HepG2 (cell line): Measurements from ENCODE around the gene CACNG1. TPM values are rescaled to one million over a fixed set of nuclear protein-coding genes. Genes with fewer than 3 reads are reported as not detected.

Experiments used
- ATAC-seq: fragments of 200-7000 bp; cut with Tn5 transposase; 3 replicates; pipeline ENCODE4 v1.9.1; 2020; ENCODE audit warnings: mild to moderate bottlenecking, moderate library complexity
- BruUV-seq: library from RNA; stranded (reverse); fragments of 400-500 nt; replicated peaks from 2 replicates; lab custom pipeline; 2021; lab: Mats Ljungman, UMichigan
- CTCF ChIA-PET: fragments of 300-600 bp; formaldehyde crosslinking; extraction: SDS; loops from one replicate; lab custom pipeline; 2021; ENCODE audit warnings: low total read pairs, inconsistent platforms, low intra/inter-chr PET ratio; lab: Yijun Ruan, JAX
- POLR2A ChIA-PET: fragments of 350-600 bp; sonication (Branson Sonifier 250); formaldehyde crosslinking; loops from one replicate; lab custom pipeline; 2020; ENCODE audit warnings: antibody characterized with exemption, inconsistent platforms; lab: Yijun Ruan, JAX
- DNase-seq: peaks from one replicate; pipeline ENCODE4 v3.0.0-alpha.2; 2015; ENCODE audit warnings: low spot score
- FAIRE-seq: peaks from 3 replicates; lab custom pipeline; 2011; peaks lifted over from hg19 to GRCh38; lab: Jason Lieb, UNC
- H2AFZ ChIP-seq: one replicate; pipeline ENCODE4 v1.6.1; 2011; ENCODE audit warnings: low read length, inconsistent platforms
- H3K27ac ChIP-seq: fragments of 300-600 bp; 3 replicates; pipeline ENCODE4 v1.8.0; 2011; ENCODE audit warnings: mixed run types, mild to moderate bottlenecking, mixed read lengths, low read length, inconsistent platforms; ENCODE audit not compliant: insufficient read depth; ENCODE audit errors: extremely low read length
- H3K27me3 ChIP-seq, 2 experiments: fragments of 200-600 bp in 1 of 2; 2 replicates in 1 of 2; 3 replicates in 1 of 2; pipeline versions ENCODE4 v1.6.0 to v1.8.0; 2011; ENCODE audit warnings: low read length in 2 of 2, mild to moderate bottlenecking in 2 of 2, moderate library complexity in 2 of 2, inconsistent platforms in 1 of 2; ENCODE audit not compliant: insufficient read depth in 2 of 2, control insufficient read depth in 1 of 2
- H3K36me3 ChIP-seq, 2 experiments: fragments of 200-600 bp in 1 of 2; replicated peaks in 1 of 2; 2 replicates in 1 of 2; 3 replicates in 1 of 2; pipeline versions ENCODE4 v1.5.1 to v1.8.0; 2011; ENCODE audit warnings: low read length in 2 of 2, inconsistent platforms in 1 of 2; ENCODE audit not compliant: insufficient read depth in 2 of 2, control insufficient read depth in 1 of 2
- H3K4me1 ChIP-seq: 2 replicates; pipeline ENCODE4 v1.5.1; 2012; ENCODE audit warnings: low read length, inconsistent platforms; ENCODE audit not compliant: insufficient read depth
- H3K4me2 ChIP-seq: 2 replicates; pipeline ENCODE4 v1.6.0; 2011; ENCODE audit warnings: low read depth, low read length, inconsistent platforms
- H3K4me3 ChIP-seq, 3 experiments: fragments of 200-600 bp in 1 of 3; sonication (generic), shearing (Covaris generic) in 1 of 3; replicated peaks in 1 of 3; 2 replicates each; pipeline ENCODE4 v1.5.1; 2011 to 2016; ENCODE audit warnings: low read length in 3 of 3, inconsistent platforms in 2 of 3, low read depth in 2 of 3, mild to moderate bottlenecking in 2 of 3, control low read depth in 1 of 3, mixed read lengths in 1 of 3; ENCODE audit not compliant: insufficient read depth in 1 of 3
- H3K79me2 ChIP-seq: one replicate; pipeline ENCODE4 v1.6.1; 2011; ENCODE audit warnings: low read length, inconsistent platforms; ENCODE audit not compliant: insufficient read depth
- H3K9ac ChIP-seq: 2 replicates; pipeline ENCODE4 v1.6.0; 2011; ENCODE audit warnings: mild to moderate bottlenecking, low read depth, low read length, inconsistent platforms; ENCODE audit not compliant: insufficient read depth
- H3K9me3 ChIP-seq: 2 replicates; pipeline ENCODE4 v1.5.1; 2012; ENCODE audit warnings: mild to moderate bottlenecking, low read length
- H4K20me1 ChIP-seq: 2 replicates; pipeline ENCODE4 v1.6.0; 2011; ENCODE audit warnings: inconsistent platforms, mild to moderate bottlenecking, low read length, moderate library complexity; ENCODE audit not compliant: insufficient read depth
- ARNT ChIP-seq: fragments of 450-650 bp; IDR thresholded peaks from 2 replicates; pipeline ENCODE4 v1.6.1; 2017
- HDAC1 ChIP-seq: sonication (generic); formaldehyde crosslinking; IDR thresholded peaks from 2 replicates; pipeline ENCODE4 v1.5.1; 2020; ENCODE audit warnings: mild to moderate bottlenecking, missing genetic modification reagents
- RFX5 ChIP-seq: IDR thresholded peaks from 2 replicates; pipeline ENCODE4 v1.6.1; 2011; ENCODE audit warnings: low read depth, low read length, improper control_type of control experiment
- ZNF235 ChIP-seq: sonication (generic); formaldehyde crosslinking; IDR thresholded peaks from 2 replicates; pipeline ENCODE4 v1.8.1; 2023; ENCODE audit warnings: mild to moderate bottlenecking, missing genetic modification reagents, borderline replicate concordance
- ZNF660 ChIP-seq: sonication (generic); formaldehyde crosslinking; IDR thresholded peaks from 2 replicates; pipeline ENCODE4 v1.5.1; 2020; ENCODE audit warnings: mild to moderate bottlenecking, low read depth, missing genetic modification reagents, borderline replicate concordance
- ZNF768 ChIP-seq: sonication (generic); formaldehyde crosslinking; IDR thresholded peaks from 2 replicates; pipeline ENCODE4 v1.4.0; 2020; ENCODE audit warnings: missing genetic modification reagents
- WGBS: methylation state at CpG from one replicate; pipeline ENCODE4 v1.1.6; 2017; ENCODE audit warnings: low lambda C conversion rate; 5-methylcytosine and 5-hydroxymethylcytosine counted together
- in situ Hi-C: cut with HindIII; loops from 2 replicates; pipeline ENCODE4 v1.10.0; 2017; ENCODE audit warnings: low pct_unique_long_range_greater_than_20kb; ENCODE audit not compliant: extremely low pct_ligation_motif_present
- intact Hi-C: fragments of 100-400 bp; cut with micrococcal nuclease; formaldehyde crosslinking; loops from one replicate; pipeline ENCODE4 v1.10.0; 2022; ENCODE audit not compliant: unreplicated experiment
- polyA plus RNA-seq, 8 experiments: library from polyadenylated mRNA; depleted of rRNA in 3 of 8; stranded (reverse) in 7 of 8; unstranded in 1 of 8; fragments of >200 nt; fragmentation: Illumina TruSeq in 4 of 8; extraction: Trizol in 4 of 8; gene quantifications; 2 replicates each; pipeline versions ENCODE4 v1.2.1 to v1.2.3, GENCODE V29; 2011 to 2016; ENCODE audit warnings: low read depth in 4 of 8, missing spikeins in 1 of 8, mixed read lengths in 1 of 8; ENCODE audit not compliant: insufficient read depth in 1 of 8
- total RNA-seq, 5 experiments: library from RNA; depleted of rRNA; stranded (reverse); fragments of >200 nt; fragmentation: Illumina TruSeq; extraction: Trizol; gene quantifications; 2 replicates each; pipeline ENCODE4 v1.2.3, GENCODE V29; 2016; ENCODE audit warnings: low read depth in 1 of 5
- TF ChIP-seq, protein P1 (sequence below), 2 experiments: sonication (generic) in 1 of 2; formaldehyde crosslinking in 1 of 2; IDR thresholded peaks; 2 replicates each; pipeline versions ENCODE4 v1.5.1 to v1.6.1; 2011 to 2020; ENCODE audit warnings: borderline replicate concordance in 1 of 2, low read depth in 1 of 2, low read length in 1 of 2, mild to moderate bottlenecking in 1 of 2, missing genetic modification reagents in 1 of 2, moderate library complexity in 1 of 2
- TF ChIP-seq, protein P2 (sequence below): sonication (generic); formaldehyde crosslinking; IDR thresholded peaks from 2 replicates; pipeline ENCODE4 v1.5.0; 2020; ENCODE audit warnings: mild to moderate bottlenecking, missing genetic modification reagents
- TF ChIP-seq, protein P3 (sequence below): sonication (generic); formaldehyde crosslinking; IDR thresholded peaks from 2 replicates; pipeline ENCODE4 v1.4.0; 2020; ENCODE audit warnings: missing genetic modification reagents, borderline replicate concordance
- TF ChIP-seq, protein P4 (sequence below): sonication (generic); formaldehyde crosslinking; conservative IDR thresholded peaks from 2 replicates; pipeline ENCODE4 v1.4.0; 2020; ENCODE audit warnings: missing genetic modification reagents

Gene CACNG1
- total and polyA plus RNA-seq, 2 of the 13 experiments (the other 11 are each of a cell fraction or from before 2014, with no cell fraction given) = not detected

DNA sequence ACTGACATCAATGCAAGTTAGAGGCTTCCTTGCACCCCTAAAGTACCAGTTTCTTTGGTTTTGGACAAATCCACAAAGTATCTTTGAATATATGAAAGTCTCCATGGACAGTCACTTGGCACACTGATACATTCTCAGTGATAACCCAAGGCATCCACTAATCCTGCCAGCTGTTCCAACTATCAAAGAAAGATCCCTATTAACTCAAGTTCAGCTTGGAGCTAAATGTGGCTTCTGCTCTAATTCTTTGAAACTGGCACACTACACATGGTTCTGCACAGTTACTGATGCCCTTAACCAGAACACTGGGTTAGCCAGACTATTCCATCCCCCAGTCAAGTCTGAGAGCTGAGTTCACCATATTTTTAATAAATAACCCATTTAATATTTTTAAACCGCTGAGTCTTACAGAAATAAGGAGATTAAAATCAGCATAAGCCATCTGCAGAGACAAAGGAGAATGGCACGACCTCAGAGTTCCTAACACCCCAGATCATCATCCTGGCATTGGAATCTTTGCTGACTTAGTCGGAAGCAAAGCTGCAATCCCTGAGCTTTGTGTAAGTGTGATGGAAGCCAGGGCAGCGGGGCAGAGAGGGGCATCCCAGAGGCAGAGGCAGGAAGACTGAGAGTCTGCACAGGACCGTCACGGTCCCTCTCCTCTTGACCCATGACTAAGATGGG lies 6.3 kb downstream of the CACNG1 start:
- 29% methylated on average over 6 of the region's 6 CpGs for WGBS
- in situ Hi-C loops = no loop called here
- Histone ChIP-seq H3K4me2 (no peak overlapping the region), H3K4me3 (no peak overlapping the region), H3K9ac (no peak overlapping the region), H3K27ac (no peak overlapping the region), H3K79me2 (no peaks in the 10 kb centered on the region), H3K36me3 (no peaks in the 10 kb centered on the region), H3K4me1 (peaks cover 8% of the 10 kb centered on the region), H3K27me3 (peaks cover 5 to 33% of the 10 kb centered on the region in 2 experiments; a peak in 3 of 5 replicates), H3K9me3 (peaks cover 24% of the 10 kb centered on the region), H4K20me1 (no peaks in the 10 kb centered on the region), H2AFZ (no peak overlapping the region)
- DNase-seq (no peak), FAIRE-seq (no peak), ATAC-seq (no peak)
- POLR2A ChIA-PET = no interaction called here
- TF ChIP-seq ZNF660 (no peak), ARNT (no peak), RFX5 (no peak), HDAC1 (CRISPR knock-in tag) (no peak), ZNF235 (CRISPR knock-in tag) (no peak), ZNF768 (CRISPR knock-in tag) (no peak)
- TF ChIP-seq, protein P1, sequence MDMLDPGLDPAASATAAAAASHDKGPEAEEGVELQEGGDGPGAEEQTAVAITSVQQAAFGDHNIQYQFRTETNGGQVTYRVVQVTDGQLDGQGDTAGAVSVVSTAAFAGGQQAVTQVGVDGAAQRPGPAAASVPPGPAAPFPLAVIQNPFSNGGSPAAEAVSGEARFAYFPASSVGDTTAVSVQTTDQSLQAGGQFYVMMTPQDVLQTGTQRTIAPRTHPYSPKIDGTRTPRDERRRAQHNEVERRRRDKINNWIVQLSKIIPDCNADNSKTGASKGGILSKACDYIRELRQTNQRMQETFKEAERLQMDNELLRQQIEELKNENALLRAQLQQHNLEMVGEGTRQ (IDR thresholded peaks at IDR 0.05; ENCODE audit: low read depth, low read length) = no peak
- TF ChIP-seq, protein P1 (CRISPR knock-in tag; IDR thresholded peaks at IDR 0.05; ENCODE audit: borderline replicate concordance) = no peak
- TF ChIP-seq, protein P2, sequence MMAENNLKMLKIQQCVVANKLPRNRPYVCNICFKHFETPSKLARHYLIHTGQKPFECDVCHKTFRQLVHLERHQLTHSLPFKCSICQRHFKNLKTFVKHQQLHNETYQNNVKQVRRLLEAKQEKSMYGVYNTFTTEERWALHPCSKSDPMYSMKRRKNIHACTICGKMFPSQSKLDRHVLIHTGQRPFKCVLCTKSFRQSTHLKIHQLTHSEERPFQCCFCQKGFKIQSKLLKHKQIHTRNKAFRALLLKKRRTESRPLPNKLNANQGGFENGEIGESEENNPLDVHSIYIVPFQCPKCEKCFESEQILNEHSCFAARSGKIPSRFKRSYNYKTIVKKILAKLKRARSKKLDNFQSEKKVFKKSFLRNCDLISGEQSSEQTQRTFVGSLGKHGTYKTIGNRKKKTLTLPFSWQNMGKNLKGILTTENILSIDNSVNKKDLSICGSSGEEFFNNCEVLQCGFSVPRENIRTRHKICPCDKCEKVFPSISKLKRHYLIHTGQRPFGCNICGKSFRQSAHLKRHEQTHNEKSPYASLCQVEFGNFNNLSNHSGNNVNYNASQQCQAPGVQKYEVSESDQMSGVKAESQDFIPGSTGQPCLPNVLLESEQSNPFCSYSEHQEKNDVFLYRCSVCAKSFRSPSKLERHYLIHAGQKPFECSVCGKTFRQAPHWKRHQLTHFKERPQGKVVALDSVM (CRISPR knock-in tag) = no peak
- TF ChIP-seq, protein P3, sequence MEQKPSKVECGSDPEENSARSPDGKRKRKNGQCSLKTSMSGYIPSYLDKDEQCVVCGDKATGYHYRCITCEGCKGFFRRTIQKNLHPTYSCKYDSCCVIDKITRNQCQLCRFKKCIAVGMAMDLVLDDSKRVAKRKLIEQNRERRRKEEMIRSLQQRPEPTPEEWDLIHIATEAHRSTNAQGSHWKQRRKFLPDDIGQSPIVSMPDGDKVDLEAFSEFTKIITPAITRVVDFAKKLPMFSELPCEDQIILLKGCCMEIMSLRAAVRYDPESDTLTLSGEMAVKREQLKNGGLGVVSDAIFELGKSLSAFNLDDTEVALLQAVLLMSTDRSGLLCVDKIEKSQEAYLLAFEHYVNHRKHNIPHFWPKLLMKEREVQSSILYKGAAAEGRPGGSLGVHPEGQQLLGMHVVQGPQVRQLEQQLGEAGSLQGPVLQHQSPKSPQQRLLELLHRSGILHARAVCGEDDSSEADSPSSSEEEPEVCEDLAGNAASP (CRISPR knock-in tag) = no peak
- TF ChIP-seq, protein P4, sequence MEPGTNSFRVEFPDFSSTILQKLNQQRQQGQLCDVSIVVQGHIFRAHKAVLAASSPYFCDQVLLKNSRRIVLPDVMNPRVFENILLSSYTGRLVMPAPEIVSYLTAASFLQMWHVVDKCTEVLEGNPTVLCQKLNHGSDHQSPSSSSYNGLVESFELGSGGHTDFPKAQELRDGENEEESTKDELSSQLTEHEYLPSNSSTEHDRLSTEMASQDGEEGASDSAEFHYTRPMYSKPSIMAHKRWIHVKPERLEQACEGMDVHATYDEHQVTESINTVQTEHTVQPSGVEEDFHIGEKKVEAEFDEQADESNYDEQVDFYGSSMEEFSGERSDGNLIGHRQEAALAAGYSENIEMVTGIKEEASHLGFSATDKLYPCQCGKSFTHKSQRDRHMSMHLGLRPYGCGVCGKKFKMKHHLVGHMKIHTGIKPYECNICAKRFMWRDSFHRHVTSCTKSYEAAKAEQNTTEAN (CRISPR knock-in tag) = no peak
- BruUV-seq = no TSS peak
- intact Hi-C loops = loop anchor here (1.0 kb wide), 1 partner anchor 17 kb away; no protein-coding TSS in a partner anchor
- CTCF ChIA-PET = no interaction called here
